H9 (cell line): ENCODE measurements around the gene HMGCS1. TPM values are rescaled to one million over a fixed set of nuclear protein-coding genes. Genes with fewer than 3 reads are reported as not detected.

ENCODE experiments used
- DNase-seq: peaks from one replicate; pipeline ENCODE4 v3.0.0-alpha.2; 2017
- H2AFZ ChIP-seq: one replicate; pipeline ENCODE4 v1.6.1; 2013; ENCODE audit warnings: mild to moderate bottlenecking, low read length, control low read depth, moderate library complexity
- H2AK5ac ChIP-seq: 2 replicates; pipeline ENCODE4 v1.6.1; 2013; ENCODE audit warnings: low read length, control low read depth, mixed read lengths; ENCODE audit not compliant: insufficient read length
- H2BK120ac ChIP-seq: one replicate; pipeline ENCODE4 v1.6.1; 2013; ENCODE audit warnings: low read depth, mild to moderate bottlenecking, low read length, control low read depth, inconsistent platforms; ENCODE audit not compliant: poor library complexity, severe bottlenecking
- H2BK12ac ChIP-seq: 2 replicates; pipeline ENCODE4 v1.6.1; 2013; ENCODE audit warnings: low read length, control low read depth, mixed read lengths, low read depth; ENCODE audit not compliant: insufficient read length
- H2BK15ac ChIP-seq: 2 replicates; pipeline ENCODE4 v1.6.1; 2013; ENCODE audit warnings: low read depth, low read length, control low read depth
- H2BK20ac ChIP-seq: one replicate; pipeline ENCODE4 v1.6.1; 2013; ENCODE audit warnings: low read depth, mild to moderate bottlenecking, low read length, control low read depth, inconsistent platforms; ENCODE audit not compliant: poor library complexity, severe bottlenecking
- H2BK5ac ChIP-seq: 2 replicates; pipeline ENCODE4 v1.6.1; 2013; ENCODE audit warnings: low read length, control low read depth, mixed read lengths; ENCODE audit not compliant: insufficient read length
- H3K14ac ChIP-seq: 2 replicates; pipeline ENCODE4 v1.6.1; 2013; ENCODE audit warnings: low read length, control low read depth; ENCODE audit not compliant: insufficient read depth
- H3K18ac ChIP-seq: 2 replicates; pipeline ENCODE4 v1.6.1; 2013; ENCODE audit warnings: low read depth, mild to moderate bottlenecking, mixed read lengths, low read length, control low read depth; ENCODE audit not compliant: insufficient read length
- H3K23ac ChIP-seq: 2 replicates; pipeline ENCODE4 v1.6.1; 2013; ENCODE audit warnings: low read length, control low read depth, mixed read lengths, low read depth; ENCODE audit not compliant: insufficient read length
- H3K23me2 ChIP-seq: 2 replicates; pipeline ENCODE4 v1.6.1; 2013; ENCODE audit warnings: low read depth, mild to moderate bottlenecking, mixed read lengths, low read length, control low read depth; ENCODE audit not compliant: insufficient read length, poor library complexity, severe bottlenecking
- H3K27ac ChIP-seq: 2 replicates; pipeline ENCODE4 v1.5.1; 2013; ENCODE audit warnings: low read length, control low read depth, mixed read lengths, low read depth; ENCODE audit not compliant: insufficient read length
- H3K27me3 ChIP-seq: 2 replicates; pipeline ENCODE4 v1.6.1; 2013; ENCODE audit warnings: low read length, control low read depth, inconsistent platforms; ENCODE audit not compliant: insufficient read depth
- H3K4ac ChIP-seq: 2 replicates; pipeline ENCODE4 v1.6.1; 2013; ENCODE audit warnings: low read depth, mild to moderate bottlenecking, control low read depth, inconsistent platforms, low read length, moderate library complexity
- H3K4me1 ChIP-seq: 2 replicates; pipeline ENCODE4 v1.6.1; 2013; ENCODE audit warnings: low read length, control low read depth, inconsistent platforms; ENCODE audit not compliant: insufficient read depth
- H3K4me2 ChIP-seq: 2 replicates; pipeline ENCODE4 v1.6.1; 2013; ENCODE audit warnings: low read length, control low read depth, mixed read lengths; ENCODE audit not compliant: insufficient read length, insufficient read depth
- H3K56ac ChIP-seq: 2 replicates; pipeline ENCODE4 v1.6.1; 2013; ENCODE audit warnings: low read depth, mild to moderate bottlenecking, mixed read lengths, low read length, control low read depth; ENCODE audit not compliant: insufficient read length
- H3K79me1 ChIP-seq: 2 replicates; pipeline ENCODE4 v1.6.1; 2013; ENCODE audit warnings: low read depth, mild to moderate bottlenecking, moderate library complexity, low read length, control low read depth, inconsistent platforms; ENCODE audit not compliant: insufficient read depth, poor library complexity, severe bottlenecking
- H3K79me2 ChIP-seq: 2 replicates; pipeline ENCODE4 v1.6.1; 2013; ENCODE audit warnings: low read length, control low read depth, inconsistent platforms; ENCODE audit not compliant: insufficient read depth
- H3K9ac ChIP-seq: 2 replicates; pipeline ENCODE4 v1.6.1; 2013; ENCODE audit warnings: low read length, control low read depth, mixed read lengths; ENCODE audit not compliant: insufficient read length; ENCODE audit errors: extremely low read depth
- H3K9me3 ChIP-seq: one replicate; pipeline ENCODE4 v1.6.1; 2013; ENCODE audit warnings: low read depth, low read length, inconsistent platforms; ENCODE audit not compliant: control insufficient read depth
- H3T11ph ChIP-seq: one replicate; pipeline ENCODE4 v1.6.1; 2013; ENCODE audit warnings: mild to moderate bottlenecking, low read length, control low read depth, inconsistent platforms
- H4K20me1 ChIP-seq: one replicate; pipeline ENCODE4 v1.6.1; 2013; ENCODE audit not compliant: control insufficient read depth, insufficient read length, insufficient read depth
- H4K5ac ChIP-seq: 2 replicates; pipeline ENCODE4 v1.6.1; 2013; ENCODE audit warnings: low read depth, mild to moderate bottlenecking, mixed read lengths, low read length, control low read depth; ENCODE audit not compliant: insufficient read length
- H4K8ac ChIP-seq: replicated peaks from 2 replicates; pipeline ENCODE4 v1.6.1; 2013; ENCODE audit warnings: low read length, control low read depth, mixed read lengths, low read depth; ENCODE audit not compliant: insufficient read length
- H4K91ac ChIP-seq: 2 replicates; pipeline ENCODE4 v1.6.1; 2013; ENCODE audit warnings: low read depth, mild to moderate bottlenecking, moderate library complexity, mixed read lengths, low read length, control low read depth; ENCODE audit not compliant: insufficient read length
- H3K27ac Mint-ChIP-seq, 3 experiments: 2 replicates in 2 of 3; 3 replicates in 1 of 3; pipeline ENCODE4 v1.8.0; 2020 to 2021; ENCODE audit warnings: mixed read lengths in 3 of 3, mild to moderate bottlenecking in 1 of 3, moderate library complexity in 1 of 3
- H3K27me3 Mint-ChIP-seq: 2 replicates; pipeline ENCODE4 v1.8.0; 2021; ENCODE audit warnings: low read depth, mild to moderate bottlenecking, moderate library complexity, mixed read lengths
- H3K36me3 Mint-ChIP-seq, 3 experiments: 2 replicates in 2 of 3; 3 replicates in 1 of 3; pipeline ENCODE4 v1.8.0; 2020 to 2021; ENCODE audit warnings: low read depth in 3 of 3, mixed read lengths in 3 of 3; ENCODE audit not compliant: insufficient read depth in 1 of 3
- H3K4me1 Mint-ChIP-seq, 2 experiments: 2 replicates each; pipeline ENCODE4 v1.8.0; 2020; ENCODE audit warnings: mixed read lengths in 2 of 2
- H3K4me3 Mint-ChIP-seq, 2 experiments: 2 replicates in 1 of 2; 3 replicates in 1 of 2; pipeline ENCODE4 v1.8.0; 2020 to 2021; ENCODE audit warnings: mild to moderate bottlenecking in 2 of 2, mixed read lengths in 2 of 2, moderate library complexity in 1 of 2
- H3K9me3 Mint-ChIP-seq, 2 experiments: 2 replicates in 1 of 2; 3 replicates in 1 of 2; pipeline ENCODE4 v1.8.0; 2020; ENCODE audit warnings: mild to moderate bottlenecking in 2 of 2, mixed read lengths in 2 of 2, moderate library complexity in 1 of 2
- CTCF ChIP-seq: fragments of 200-600 bp; sonication (generic); conservative IDR thresholded peaks from 3 replicates; pipeline ENCODE4 v1.8.0; 2021; ENCODE audit warnings: antibody characterized with exemption, mild to moderate bottlenecking
- WGBS: extraction: QIAGEN DNeasy Blood & Tissue Kit; methylation state at CpG from one replicate; pipeline ENCODE4 v1.1.7; 2013; ENCODE audit warnings: missing lambda C conversion rate, low lambda C conversion rate, mixed read lengths; ENCODE audit not compliant: insufficient read length; ENCODE audit errors: extremely low coverage; 5-methylcytosine and 5-hydroxymethylcytosine counted together
- total RNA-seq: library from RNA; stranded (reverse); gene quantifications from 2 replicates; pipeline ENCODE4 v1.2.1, GENCODE V29; 2021

HMGCS1 gene
- total RNA-seq, 1 experiment from 2014 or later = 147 TPM

GRCh38 chr5:43290726-43291125 lies 22.5 kb downstream of the HMGCS1 start:
- no peaks in the 10 kb centered on the region for H3K23me2 ChIP-seq
- TF ChIP-seq CTCF = no peak
- Mint-ChIP-seq H3K9me3 (no peaks in the 10 kb centered on the region), H3K4me3 (no peak overlapping the region), H3K27ac (no peak overlapping the region; a peak in 1 of 7 replicates), H3K4me1 (no peaks in the 10 kb centered on the region), H3K36me3 (peaks cover 48 to 81% (median 68%) of the 10 kb centered on the region in 3 experiments; a peak in 6 of 7 replicates), H3K27me3 (no peaks in the 10 kb centered on the region)
- no peak overlapping the region for H3K14ac ChIP-seq
- no peak overlapping the region for H3T11ph ChIP-seq
- no peak overlapping the region for H3K4ac ChIP-seq
- H2BK12ac ChIP-seq = no peak overlapping the region
- no peak overlapping the region for H4K5ac ChIP-seq
- no peak for DNase-seq
- H3K27ac ChIP-seq = no peak overlapping the region
- no peaks in the 10 kb centered on the region; the same call in 1 of the 2 replicates for H3K27me3 ChIP-seq
- H4K8ac ChIP-seq = no peak overlapping the region
- H2AK5ac ChIP-seq = no peak overlapping the region
- H3K9ac ChIP-seq = no peak overlapping the region
- no peaks in the 10 kb centered on the region for H3K79me2 ChIP-seq
- H3K56ac ChIP-seq = no peak overlapping the region
- no peak overlapping the region for H3K23ac ChIP-seq
- H2AFZ ChIP-seq = no peak overlapping the region
- H3K4me1 ChIP-seq = no peaks in the 10 kb centered on the region
- no peak overlapping the region for H3K18ac ChIP-seq
- no peak overlapping the region for H2BK120ac ChIP-seq
- H2BK20ac ChIP-seq = no peak overlapping the region
- H4K91ac ChIP-seq = no peak overlapping the region
- no peaks in the 10 kb centered on the region for H4K20me1 ChIP-seq
- no CpG with 5 or more reads among the region's 2 CpGs for WGBS
- no peaks in the 10 kb centered on the region for H3K79me1 ChIP-seq
- H2BK15ac ChIP-seq = no peak overlapping the region
- H2BK5ac ChIP-seq = no peak overlapping the region
- no peak overlapping the region for H3K4me2 ChIP-seq
- H3K9me3 ChIP-seq = no peaks in the 10 kb centered on the region
